Natural killer cell (primary cell): ENCODE data around the gene KRT34. TPM values are rescaled to one million over a fixed set of nuclear protein-coding genes. Genes with fewer than 3 reads are reported as not detected.

Source experiments
- ATAC-seq, 3 donors: fragments of 150-1000 bp in 2 of 3; fragments of 200-7000 bp in 1 of 3; cut with Tn5 transposase; 1 replicate in 1 of 3; 2 replicates in 2 of 3; pipeline ENCODE4 v1.10.0; 2021; ENCODE audit warnings: mild to moderate bottlenecking in 2 of 3, moderate library complexity in 2 of 3
- DNase-seq, 2 donors: peaks; one replicate each; pipeline versions ENCODE4 v3.0.0 to v3.0.0-alpha.2; 2013 to 2021; ENCODE audit warnings: mixed read lengths in 1 of 2
- H3K27ac ChIP-seq: one replicate; pipeline ENCODE4 v1.5.1; 2013; ENCODE audit warnings: mild to moderate bottlenecking, low read length
- H3K27me3 ChIP-seq: one replicate; pipeline ENCODE4 v1.6.1; 2013; ENCODE audit warnings: low read length; ENCODE audit not compliant: control insufficient read depth, insufficient read depth
- H3K36me3 ChIP-seq: one replicate; pipeline ENCODE4 v1.6.1; 2013; ENCODE audit warnings: low read length; ENCODE audit not compliant: control insufficient read depth, insufficient read depth
- H3K4me1 ChIP-seq: one replicate; pipeline ENCODE4 v1.6.1; 2013; ENCODE audit warnings: low read length; ENCODE audit not compliant: control insufficient read depth, insufficient read depth
- H3K4me3 ChIP-seq: one replicate; pipeline ENCODE4 v1.5.1; 2013; ENCODE audit warnings: low read length
- H3K9me3 ChIP-seq: one replicate; pipeline ENCODE4 v1.6.1; 2013; ENCODE audit warnings: low read length; ENCODE audit not compliant: control insufficient read depth, insufficient read depth
- H3K27ac Mint-ChIP-seq, 2 donors: one replicate each; pipeline ENCODE4 v1.8.0; 2022; ENCODE audit warnings: mild to moderate bottlenecking in 2 of 2, mixed read lengths in 2 of 2, moderate library complexity in 1 of 2
- H3K27me3 Mint-ChIP-seq, 2 donors: one replicate each; pipeline ENCODE4 v1.8.0; 2022; ENCODE audit warnings: low read depth in 2 of 2, mixed read lengths in 2 of 2
- H3K36me3 Mint-ChIP-seq: one replicate; pipeline ENCODE4 v1.8.0; 2022; ENCODE audit warnings: mixed read lengths
- H3K4me1 Mint-ChIP-seq, 2 donors: one replicate each; pipeline ENCODE4 v1.8.0; 2022; ENCODE audit warnings: mixed read lengths in 2 of 2
- H3K4me3 Mint-ChIP-seq: one replicate; pipeline ENCODE4 v1.8.0; 2022; ENCODE audit warnings: mild to moderate bottlenecking, moderate library complexity, mixed read lengths
- H3K9me3 Mint-ChIP-seq, 2 donors: one replicate each; pipeline ENCODE4 v1.8.0; 2022; ENCODE audit warnings: mixed read lengths in 2 of 2
- WGBS: methylation state at CpG from one replicate; pipeline ENCODE4 v1.1.7; 2013; ENCODE audit warnings: missing lambda C conversion rate; ENCODE audit not compliant: insufficient coverage; 5-methylcytosine and 5-hydroxymethylcytosine counted together
- intact Hi-C: fragments of 100-400 bp; cut with micrococcal nuclease; formaldehyde crosslinking; loops from one replicate; pipeline ENCODE4 v1.14.2; 2022
- total RNA-seq, 4 donors: library from RNA; stranded (reverse); fragments of 120-200 nt in 1 of 4; gene quantifications; one replicate each; pipeline versions ENCODE4 v1.2.3 to v1.2.4, GENCODE V29; 2013 to 2022
- TF ChIP-seq, protein P1 (sequence below): fragments of 200-600 bp; IDR thresholded peaks from one replicate; pipeline ENCODE4 v1.8.0; 2022; ENCODE audit warnings: antibody characterized with exemption

The KRT34 gene
- total RNA-seq, 3 donors from 2014 or later (not counting 1 experiment from before 2014, with no cell fraction given) = not detected

- Histone ChIP-seq H3K4me3 (no peak overlapping the region), H3K4me1 (no peaks in the 10 kb centered on the region), H3K9me3 (no peaks in the 10 kb centered on the region), H3K36me3 (no peaks in the 10 kb centered on the region), H3K27ac (no peak overlapping the region), H3K27me3 (no peaks in the 10 kb centered on the region)
- ATAC-seq (no peak), DNase-seq (no peak)
- no peaks in the 10 kb centered on the region for H3K36me3 Mint-ChIP-seq
- H3K27ac Mint-ChIP-seq = no peak overlapping the region
- H3K9me3 Mint-ChIP-seq = no peaks in the 10 kb centered on the region
- intact Hi-C loops = no loop called here
- 67% methylated on average over 1 of the region's 2 CpGs for WGBS
- no peak overlapping the region for H3K4me3 Mint-ChIP-seq
- TF ChIP-seq, protein P1, sequence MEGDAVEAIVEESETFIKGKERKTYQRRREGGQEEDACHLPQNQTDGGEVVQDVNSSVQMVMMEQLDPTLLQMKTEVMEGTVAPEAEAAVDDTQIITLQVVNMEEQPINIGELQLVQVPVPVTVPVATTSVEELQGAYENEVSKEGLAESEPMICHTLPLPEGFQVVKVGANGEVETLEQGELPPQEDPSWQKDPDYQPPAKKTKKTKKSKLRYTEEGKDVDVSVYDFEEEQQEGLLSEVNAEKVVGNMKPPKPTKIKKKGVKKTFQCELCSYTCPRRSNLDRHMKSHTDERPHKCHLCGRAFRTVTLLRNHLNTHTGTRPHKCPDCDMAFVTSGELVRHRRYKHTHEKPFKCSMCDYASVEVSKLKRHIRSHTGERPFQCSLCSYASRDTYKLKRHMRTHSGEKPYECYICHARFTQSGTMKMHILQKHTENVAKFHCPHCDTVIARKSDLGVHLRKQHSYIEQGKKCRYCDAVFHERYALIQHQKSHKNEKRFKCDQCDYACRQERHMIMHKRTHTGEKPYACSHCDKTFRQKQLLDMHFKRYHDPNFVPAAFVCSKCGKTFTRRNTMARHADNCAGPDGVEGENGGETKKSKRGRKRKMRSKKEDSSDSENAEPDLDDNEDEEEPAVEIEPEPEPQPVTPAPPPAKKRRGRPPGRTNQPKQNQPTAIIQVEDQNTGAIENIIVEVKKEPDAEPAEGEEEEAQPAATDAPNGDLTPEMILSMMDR = no peak
- peaks cover 7 to 23% of the 10 kb centered on the region in 2 donors for H3K27me3 Mint-ChIP-seq
- H3K4me1 Mint-ChIP-seq = no peaks in the 10 kb centered on the region
Observed at GRCh38 chr17:41369023-41369422, 13.1 kb downstream of the KRT34 start.

DNA sequence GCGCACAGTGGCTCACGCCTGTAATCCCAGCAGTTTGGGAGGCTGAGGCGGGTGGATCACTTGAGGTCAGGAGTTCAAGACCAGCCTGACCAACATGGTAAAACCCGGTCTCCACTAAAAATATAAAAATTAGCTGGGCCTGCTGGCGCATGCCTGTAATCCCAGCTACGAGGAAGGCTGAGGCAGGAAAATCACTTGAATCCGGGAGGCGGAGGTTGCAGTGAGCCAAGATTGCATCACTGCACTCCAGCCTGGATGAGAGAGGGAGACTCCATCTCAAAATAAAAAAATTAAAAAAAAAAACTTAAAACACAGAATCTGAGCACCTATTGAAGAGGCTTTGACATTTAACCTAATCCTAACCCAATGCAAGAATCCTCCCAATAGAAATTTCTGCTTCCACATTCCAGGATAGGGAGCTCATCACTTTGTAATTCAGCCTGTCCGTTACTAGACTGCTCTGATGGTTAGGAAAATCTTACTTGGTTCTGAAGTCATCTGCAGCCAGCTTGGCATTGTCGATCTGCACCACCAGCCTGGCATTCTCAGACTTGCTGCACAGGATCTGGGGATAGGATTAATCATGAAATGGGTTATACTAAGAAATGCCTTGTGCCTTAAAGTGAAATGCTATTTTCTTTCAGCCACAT lies 14.6 kb downstream of the KRT34 start:
- Histone ChIP-seq H3K4me3 (no peak overlapping the region), H3K4me1 (no peaks in the 10 kb centered on the region), H3K36me3 (no peaks in the 10 kb centered on the region), H3K27me3 (no peaks in the 10 kb centered on the region), H3K27ac (no peak overlapping the region), H3K9me3 (no peaks in the 10 kb centered on the region)
- TF ChIP-seq, protein P1 = no peak
- H3K36me3 Mint-ChIP-seq = no peaks in the 10 kb centered on the region
- 94% methylated on average over 10 of the region's 10 CpGs for WGBS
- DNase-seq = no peak
- H3K4me3 Mint-ChIP-seq = no peak overlapping the region
- H3K27ac Mint-ChIP-seq = no peak overlapping the region
- H3K4me1 Mint-ChIP-seq = no peaks in the 10 kb centered on the region
- H3K27me3 Mint-ChIP-seq = peaks cover 7 to 23% of the 10 kb centered on the region in 2 donors
- no peaks in the 10 kb centered on the region for H3K9me3 Mint-ChIP-seq
- intact Hi-C loops = no loop called here
- ATAC-seq = no peak

- H3K27ac Mint-ChIP-seq = no peak overlapping the region
- no peaks in the 10 kb centered on the region for H3K4me1 Mint-ChIP-seq
- Histone ChIP-seq H3K9me3 (no peaks in the 10 kb centered on the region), H3K27ac (no peak overlapping the region), H3K4me1 (no peaks in the 10 kb centered on the region), H3K36me3 (no peaks in the 10 kb centered on the region), H3K4me3 (no peak overlapping the region), H3K27me3 (no peaks in the 10 kb centered on the region)
- H3K27me3 Mint-ChIP-seq = peaks cover 7 to 32% of the 10 kb centered on the region in 2 donors
- DNase-seq (no peak), ATAC-seq (no peak)
- H3K9me3 Mint-ChIP-seq = no peaks in the 10 kb centered on the region
- H3K4me3 Mint-ChIP-seq = no peak overlapping the region
- no peaks in the 10 kb centered on the region for H3K36me3 Mint-ChIP-seq
- intact Hi-C loops = no loop called here
- TF ChIP-seq, protein P1 = no peak
Observed at GRCh38 chr17:41366070-41366469, 16.0 kb downstream of the KRT34 start.

DNA sequence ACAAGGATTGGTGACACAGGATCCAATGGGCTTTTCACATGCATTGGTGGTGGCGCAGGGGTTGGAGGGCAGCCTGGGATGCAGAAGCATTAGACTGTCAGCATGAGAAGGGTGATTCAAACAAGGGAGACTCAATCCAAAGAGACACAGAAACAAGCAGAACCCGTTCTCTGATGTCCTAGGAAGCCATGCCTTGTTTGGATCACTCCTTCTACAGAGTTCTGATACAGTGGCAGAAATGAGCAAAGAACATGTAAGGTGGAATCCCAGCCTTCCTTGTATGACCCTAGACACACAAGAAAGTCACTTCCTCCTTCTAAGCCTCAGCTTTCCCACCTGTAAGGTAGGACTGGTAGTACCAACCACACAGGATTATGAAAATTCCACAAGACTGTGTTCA lies 18.2 kb downstream of the KRT34 start:
- H3K36me3 Mint-ChIP-seq = no peaks in the 10 kb centered on the region
- Histone ChIP-seq H3K4me3 (no peak overlapping the region), H3K27ac (no peak overlapping the region), H3K9me3 (no peaks in the 10 kb centered on the region), H3K4me1 (no peaks in the 10 kb centered on the region), H3K27me3 (no peaks in the 10 kb centered on the region), H3K36me3 (no peaks in the 10 kb centered on the region)
- TF ChIP-seq, protein P1 = no peak
- no peaks in the 10 kb centered on the region for H3K9me3 Mint-ChIP-seq
- H3K27ac Mint-ChIP-seq = no peak overlapping the region
- ATAC-seq = no peak
- H3K27me3 Mint-ChIP-seq = peaks cover 7 to 20% of the 10 kb centered on the region in 2 donors
- 83% methylated on average over 2 of the region's 2 CpGs for WGBS
- H3K4me1 Mint-ChIP-seq = no peaks in the 10 kb centered on the region
- intact Hi-C loops = no loop called here
- no peak overlapping the region for H3K4me3 Mint-ChIP-seq
- no peak for DNase-seq
